Caco-2 (cell line): ENCODE results near the gene COL4A2. TPM values are rescaled to one million over a fixed set of nuclear protein-coding genes. Genes with fewer than 3 reads are reported as not detected.

Experiments
- BruUV-seq: library from RNA; stranded (reverse); fragments of 400-500 nt; replicated peaks from 2 replicates; lab custom pipeline; 2021; lab: Mats Ljungman, UMichigan
- CTCF ChIA-PET: fragments of 300-600 bp; sonication (Branson Sonifier 250); formaldehyde crosslinking; loops from one replicate; lab custom pipeline; 2022; ENCODE audit warnings: antibody characterized with exemption; lab: Charles Lee
- POLR2A ChIA-PET: fragments of 300-600 bp; sonication (Branson Sonifier 250); formaldehyde crosslinking; loops from one replicate; lab custom pipeline; 2022; ENCODE audit warnings: antibody characterized with exemption; lab: Charles Lee
- DNase-seq, 2 experiments: peaks; one replicate each; pipeline versions ENCODE4 v3.0.0 to v3.0.0-alpha.2; 2020 to 2022
- H3K27me3 ChIP-seq: replicated peaks from 2 replicates; pipeline ENCODE4 v1.6.0; 2011; ENCODE audit warnings: low read length; ENCODE audit not compliant: control insufficient read depth, insufficient read depth
- H3K36me3 ChIP-seq: 2 replicates; pipeline ENCODE4 v1.5.1; 2011; ENCODE audit warnings: low read length; ENCODE audit not compliant: control insufficient read depth, insufficient read depth
- H3K4me1 ChIP-seq: fragments of 250-450 bp; sonication (Bioruptor Pico); 2 replicates; pipeline ENCODE4 v1.5.1; 2020; ENCODE audit warnings: mild to moderate bottlenecking
- H3K4me3 ChIP-seq: 2 replicates; pipeline ENCODE4 v1.5.1; 2011; ENCODE audit warnings: low read depth, mild to moderate bottlenecking, control low read depth, low read length
- H3K9me3 ChIP-seq: fragments of 250-450 bp; sonication (Bioruptor Pico); 2 replicates; pipeline ENCODE4 v1.5.1; 2020; ENCODE audit warnings: mild to moderate bottlenecking, moderate library complexity
- H3K27ac Mint-ChIP-seq: one replicate; pipeline ENCODE4 v1.8.0; 2022; ENCODE audit warnings: mixed read lengths; ENCODE audit not compliant: unreplicated experiment
- H3K27me3 Mint-ChIP-seq: one replicate; pipeline ENCODE4 v1.8.0; 2022; ENCODE audit warnings: mixed read lengths; ENCODE audit not compliant: insufficient read depth, unreplicated experiment
- H3K36me3 Mint-ChIP-seq: one replicate; pipeline ENCODE4 v1.8.0; 2022; ENCODE audit warnings: mild to moderate bottlenecking, mixed read lengths; ENCODE audit not compliant: insufficient read depth, unreplicated experiment
- H3K4me1 Mint-ChIP-seq: one replicate; pipeline ENCODE4 v1.8.0; 2022; ENCODE audit warnings: low read depth, mixed read lengths; ENCODE audit not compliant: unreplicated experiment
- H3K4me3 Mint-ChIP-seq: one replicate; pipeline ENCODE4 v1.8.0; 2022; ENCODE audit warnings: mild to moderate bottlenecking, moderate library complexity, mixed read lengths; ENCODE audit not compliant: unreplicated experiment
- H3K9me3 Mint-ChIP-seq: one replicate; pipeline ENCODE4 v1.8.0; 2022; ENCODE audit warnings: mixed read lengths; ENCODE audit not compliant: unreplicated experiment
- CTCF ChIP-seq, 2 experiments: fragments of 200-600 bp in 1 of 2; IDR thresholded peaks; 1 replicate in 1 of 2; 2 replicates in 1 of 2; pipeline versions ENCODE4 v1.5.1 to v1.8.0; 2011 to 2022; ENCODE audit warnings: antibody characterized with exemption in 1 of 2, control low read depth in 1 of 2, inconsistent platforms in 1 of 2, low read depth in 1 of 2, low read length in 1 of 2, mild to moderate bottlenecking in 1 of 2, moderate library complexity in 1 of 2; ENCODE audit not compliant: insufficient read depth in 1 of 2, severe bottlenecking in 1 of 2, unreplicated experiment in 1 of 2
- intact Hi-C: fragments of 100-400 bp; cut with micrococcal nuclease; formaldehyde crosslinking; loops from one replicate; pipeline ENCODE4 v1.10.0; 2022; ENCODE audit not compliant: unreplicated experiment
- total RNA-seq: library from RNA; stranded (reverse); gene quantifications from 2 replicates; pipeline ENCODE4 v1.2.3, GENCODE V29; 2022

The COL4A2 gene
- total RNA-seq, 1 experiment from 2014 or later: 19.2 TPM

GRCh38 chr13:110438776-110439175 lies 131.7 kb downstream of the COL4A2 start:
- CTCF ChIA-PET: no interaction called here
- no peaks in the 10 kb centered on the region for H3K4me1 Mint-ChIP-seq
- BruUV-seq: no TSS peak
- Histone ChIP-seq H3K4me3 (no peak overlapping the region), H3K9me3 (no peaks in the 10 kb centered on the region), H3K27me3 (no peaks in the 10 kb centered on the region), H3K36me3 (no peaks in the 10 kb centered on the region), H3K4me1 (peaks cover 28% of the 10 kb centered on the region)
- no peak overlapping the region for H3K27ac Mint-ChIP-seq
- no peaks in the 10 kb centered on the region for H3K36me3 Mint-ChIP-seq
- H3K9me3 Mint-ChIP-seq: no peaks in the 10 kb centered on the region
- intact Hi-C loops: no loop called here
- no peaks in the 10 kb centered on the region for H3K27me3 Mint-ChIP-seq
- no peak overlapping the region for H3K4me3 Mint-ChIP-seq
- TF ChIP-seq CTCF (IDR thresholded peaks at IDR 0.05; ENCODE audit: insufficient read depth in 1 of 2, low read depth in 1 of 2, low read length in 1 of 2, severe bottlenecking in 1 of 2, unreplicated experiment in 1 of 2): no peak
- POLR2A ChIA-PET: no interaction called here
- DNase-seq: no peak

- POLR2A ChIA-PET: no interaction called here
- BruUV-seq: no TSS peak
- peaks cover 39% of the 10 kb centered on the region for H3K4me1 ChIP-seq
- no peaks in the 10 kb centered on the region for H3K36me3 ChIP-seq
- no peak for DNase-seq
- H3K27me3 Mint-ChIP-seq: no peaks in the 10 kb centered on the region
- no peaks in the 10 kb centered on the region for H3K36me3 Mint-ChIP-seq
- CTCF ChIA-PET: interaction anchor here (0.8 kb wide), 1 partner anchor 15 kb away, joined by 7 read pairs; no protein-coding TSS in a partner anchor
- H3K4me3 ChIP-seq: no peak overlapping the region
- intact Hi-C loops: loop anchor here (5.0 kb wide), 1 partner anchor 304 kb away; no protein-coding TSS in a partner anchor
- no peaks in the 10 kb centered on the region for H3K9me3 ChIP-seq
- TF ChIP-seq CTCF (IDR thresholded peaks at IDR 0.05; ENCODE audit: insufficient read depth in 1 of 2, low read depth in 1 of 2, low read length in 1 of 2, severe bottlenecking in 1 of 2, unreplicated experiment in 1 of 2): no peak
- peak overlapping the region; percentile 72 for H3K27ac Mint-ChIP-seq
- peaks cover 5% of the 10 kb centered on the region for H3K4me1 Mint-ChIP-seq
- no peak overlapping the region for H3K4me3 Mint-ChIP-seq
- H3K27me3 ChIP-seq: no peaks in the 10 kb centered on the region
- H3K9me3 Mint-ChIP-seq: no peaks in the 10 kb centered on the region
Measured at GRCh38 chr13:110440946-110441731, 134.1 kb downstream of the COL4A2 start.

- BruUV-seq: no TSS peak
- Histone ChIP-seq H3K4me1 (peaks cover 58% of the 10 kb centered on the region), H3K36me3 (no peaks in the 10 kb centered on the region), H3K4me3 (no peak overlapping the region), H3K9me3 (no peaks in the 10 kb centered on the region), H3K27me3 (no peaks in the 10 kb centered on the region)
- Mint-ChIP-seq H3K9me3 (no peaks in the 10 kb centered on the region), H3K4me3 (no peak overlapping the region), H3K27ac (no peak overlapping the region), H3K27me3 (no peaks in the 10 kb centered on the region), H3K36me3 (peaks cover 13% of the 10 kb centered on the region), H3K4me1 (peaks cover 23% of the 10 kb centered on the region)
- no peak for DNase-seq
- intact Hi-C loops: loop anchor here (5.0 kb wide), 1 partner anchor 306 kb away; no protein-coding TSS in a partner anchor
- POLR2A ChIA-PET: no interaction called here
- CTCF ChIA-PET: no interaction called here
- no peak for TF ChIP-seq CTCF (IDR thresholded peaks at IDR 0.05; ENCODE audit: insufficient read depth in 1 of 2, low read depth in 1 of 2, low read length in 1 of 2, severe bottlenecking in 1 of 2, unreplicated experiment in 1 of 2)
Measured at GRCh38 chr13:110442930-110443621, 136.0 kb downstream of the COL4A2 start.
